Esophagus squamous epithelium (tissue), 4 donors: ENCODE results near the gene TMA7.

ENCODE experiments used
- POLR2A ChIP-seq, 4 donors: fragments of 450-650 bp; IDR thresholded peaks; one replicate each; pipeline ENCODE4 v1.6.1; 2017; ENCODE audit warnings: antibody characterized with exemption in 4 of 4, mild to moderate bottlenecking in 4 of 4, moderate library complexity in 3 of 4
- TF ChIP-seq, protein P1 (sequence below), 6 experiments: fragments of 450-650 bp in 4 of 6; fragments of 200-600 bp in 2 of 6; sonication (generic) in 2 of 6; IDR thresholded peaks; one replicate each; pipeline ENCODE4 v1.5.1; 2016 to 2019; ENCODE audit warnings: antibody characterized with exemption in 6 of 6, mild to moderate bottlenecking in 4 of 6, moderate library complexity in 4 of 6

DNA sequence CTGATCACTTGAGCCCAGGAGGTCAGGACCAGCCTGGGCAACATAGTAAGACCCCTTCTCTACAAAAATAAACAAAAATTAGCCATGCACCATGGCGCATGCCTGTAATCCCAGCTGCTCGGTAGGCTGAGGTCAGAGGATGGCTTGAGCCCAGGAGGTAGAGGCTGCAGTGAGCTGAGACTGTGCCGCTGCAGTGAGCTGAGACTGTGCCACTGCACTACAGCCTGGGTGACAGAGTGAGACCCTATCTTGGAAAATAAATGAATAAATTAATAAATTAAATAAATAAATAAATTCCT is 53.1 kb downstream of the TMA7 start:
- TF ChIP-seq, protein P1, sequence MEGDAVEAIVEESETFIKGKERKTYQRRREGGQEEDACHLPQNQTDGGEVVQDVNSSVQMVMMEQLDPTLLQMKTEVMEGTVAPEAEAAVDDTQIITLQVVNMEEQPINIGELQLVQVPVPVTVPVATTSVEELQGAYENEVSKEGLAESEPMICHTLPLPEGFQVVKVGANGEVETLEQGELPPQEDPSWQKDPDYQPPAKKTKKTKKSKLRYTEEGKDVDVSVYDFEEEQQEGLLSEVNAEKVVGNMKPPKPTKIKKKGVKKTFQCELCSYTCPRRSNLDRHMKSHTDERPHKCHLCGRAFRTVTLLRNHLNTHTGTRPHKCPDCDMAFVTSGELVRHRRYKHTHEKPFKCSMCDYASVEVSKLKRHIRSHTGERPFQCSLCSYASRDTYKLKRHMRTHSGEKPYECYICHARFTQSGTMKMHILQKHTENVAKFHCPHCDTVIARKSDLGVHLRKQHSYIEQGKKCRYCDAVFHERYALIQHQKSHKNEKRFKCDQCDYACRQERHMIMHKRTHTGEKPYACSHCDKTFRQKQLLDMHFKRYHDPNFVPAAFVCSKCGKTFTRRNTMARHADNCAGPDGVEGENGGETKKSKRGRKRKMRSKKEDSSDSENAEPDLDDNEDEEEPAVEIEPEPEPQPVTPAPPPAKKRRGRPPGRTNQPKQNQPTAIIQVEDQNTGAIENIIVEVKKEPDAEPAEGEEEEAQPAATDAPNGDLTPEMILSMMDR (IDR thresholded peaks at IDR 0.05): no peak
- no peak for TF ChIP-seq POLR2A (IDR thresholded peaks at IDR 0.05)
